ENCODE measurements around the gene KLK4.

The KLK4 gene

GRCh38 chr19:50931023-50931422, 19.8 kb upstream of the KLK4 start:
- peaks cover 8% of the 10 kb centered on the region; the same call in 1 of the 2 replicates for H3K27me3 ChIP-seq (ENCODE audit: insufficient read depth, low read depth)
- H3K9ac ChIP-seq: no peak overlapping the region
- TF ChIP-seq, protein P1, sequence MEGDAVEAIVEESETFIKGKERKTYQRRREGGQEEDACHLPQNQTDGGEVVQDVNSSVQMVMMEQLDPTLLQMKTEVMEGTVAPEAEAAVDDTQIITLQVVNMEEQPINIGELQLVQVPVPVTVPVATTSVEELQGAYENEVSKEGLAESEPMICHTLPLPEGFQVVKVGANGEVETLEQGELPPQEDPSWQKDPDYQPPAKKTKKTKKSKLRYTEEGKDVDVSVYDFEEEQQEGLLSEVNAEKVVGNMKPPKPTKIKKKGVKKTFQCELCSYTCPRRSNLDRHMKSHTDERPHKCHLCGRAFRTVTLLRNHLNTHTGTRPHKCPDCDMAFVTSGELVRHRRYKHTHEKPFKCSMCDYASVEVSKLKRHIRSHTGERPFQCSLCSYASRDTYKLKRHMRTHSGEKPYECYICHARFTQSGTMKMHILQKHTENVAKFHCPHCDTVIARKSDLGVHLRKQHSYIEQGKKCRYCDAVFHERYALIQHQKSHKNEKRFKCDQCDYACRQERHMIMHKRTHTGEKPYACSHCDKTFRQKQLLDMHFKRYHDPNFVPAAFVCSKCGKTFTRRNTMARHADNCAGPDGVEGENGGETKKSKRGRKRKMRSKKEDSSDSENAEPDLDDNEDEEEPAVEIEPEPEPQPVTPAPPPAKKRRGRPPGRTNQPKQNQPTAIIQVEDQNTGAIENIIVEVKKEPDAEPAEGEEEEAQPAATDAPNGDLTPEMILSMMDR (conservative IDR thresholded peaks at IDR 0.05; ENCODE audit: low read depth, low read length): no peak
- no peaks in the 10 kb centered on the region for H4K20me1 ChIP-seq (ENCODE audit: insufficient read depth)
- no peak overlapping the region for H3K4me2 ChIP-seq
- no peak overlapping the region for H3K27ac ChIP-seq
- H3K4me1 ChIP-seq (ENCODE audit: low read depth, poor library complexity, severe bottlenecking): no peaks in the 10 kb centered on the region
- no peaks in the 10 kb centered on the region for H3K36me3 ChIP-seq (ENCODE audit: insufficient read depth)
- H3K4me3 ChIP-seq (IDR thresholded peaks at IDR 0.05; ENCODE audit: insufficient read depth, low read depth, low read length): no peak overlapping the region
- H3K79me2 ChIP-seq (ENCODE audit: insufficient read depth, low read depth): no peaks in the 10 kb centered on the region
- no peak overlapping the region for H2AFZ ChIP-seq (ENCODE audit: low read depth)

DNA sequence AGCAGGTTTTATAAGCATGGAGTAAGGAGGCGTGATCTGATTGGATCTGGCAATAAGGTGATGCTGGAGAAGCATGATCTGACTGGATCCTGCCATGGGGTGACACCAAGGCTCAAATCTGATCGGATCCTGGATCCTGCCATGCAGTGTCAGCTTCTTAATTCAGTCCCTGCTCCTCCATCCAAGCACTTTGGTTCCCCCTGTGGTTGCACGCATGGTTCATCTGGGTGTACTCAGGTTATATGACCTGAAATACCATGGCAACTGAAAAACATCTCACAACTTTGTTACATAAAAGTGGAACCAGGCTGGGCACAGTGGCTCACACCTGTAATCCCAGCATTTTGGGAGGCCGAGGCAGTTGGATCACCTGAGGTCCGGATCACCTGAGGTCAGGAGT, 17.6 kb upstream of the KLK4 start:
- no peaks in the 10 kb centered on the region for H3K36me3 ChIP-seq (ENCODE audit: insufficient read depth)
- no peaks in the 10 kb centered on the region for H3K79me2 ChIP-seq (ENCODE audit: insufficient read depth, low read depth)
- H3K4me3 ChIP-seq (IDR thresholded peaks at IDR 0.05; ENCODE audit: insufficient read depth, low read depth, low read length): no peak overlapping the region
- TF ChIP-seq, protein P1 (conservative IDR thresholded peaks at IDR 0.05; ENCODE audit: low read depth, low read length): no peak
- no peaks in the 10 kb centered on the region for H4K20me1 ChIP-seq (ENCODE audit: insufficient read depth)
- no peak overlapping the region for H3K4me2 ChIP-seq
- H3K27ac ChIP-seq: no peak overlapping the region
- H3K27me3 ChIP-seq (ENCODE audit: insufficient read depth, low read depth): peaks cover 4% of the 10 kb centered on the region; the same call in 1 of the 2 replicates
- H2AFZ ChIP-seq (ENCODE audit: low read depth): no peak overlapping the region
- no peaks in the 10 kb centered on the region for H3K4me1 ChIP-seq (ENCODE audit: low read depth, poor library complexity, severe bottlenecking)
- no peak overlapping the region for H3K9ac ChIP-seq

GRCh38 chr19:50926144-50926543, 14.9 kb upstream of the KLK4 start:
- Histone ChIP-seq H3K27me3 (ENCODE audit: insufficient read depth, low read depth) (peaks cover 4% of the 10 kb centered on the region; the same call in 1 of the 2 replicates), H2AFZ (ENCODE audit: low read depth) (no peak overlapping the region), H3K4me2 (no peak overlapping the region), H3K4me3 (IDR thresholded peaks at IDR 0.05; ENCODE audit: insufficient read depth, low read depth, low read length) (no peak overlapping the region), H3K79me2 (ENCODE audit: insufficient read depth, low read depth) (no peaks in the 10 kb centered on the region), H3K36me3 (ENCODE audit: insufficient read depth) (no peaks in the 10 kb centered on the region), H3K27ac (no peak overlapping the region), H4K20me1 (ENCODE audit: insufficient read depth) (no peaks in the 10 kb centered on the region), H3K4me1 (ENCODE audit: low read depth, poor library complexity, severe bottlenecking) (no peaks in the 10 kb centered on the region), H3K9ac (no peak overlapping the region)
- TF ChIP-seq, protein P1 (conservative IDR thresholded peaks at IDR 0.05; ENCODE audit: low read depth, low read length): no peak

DNA sequence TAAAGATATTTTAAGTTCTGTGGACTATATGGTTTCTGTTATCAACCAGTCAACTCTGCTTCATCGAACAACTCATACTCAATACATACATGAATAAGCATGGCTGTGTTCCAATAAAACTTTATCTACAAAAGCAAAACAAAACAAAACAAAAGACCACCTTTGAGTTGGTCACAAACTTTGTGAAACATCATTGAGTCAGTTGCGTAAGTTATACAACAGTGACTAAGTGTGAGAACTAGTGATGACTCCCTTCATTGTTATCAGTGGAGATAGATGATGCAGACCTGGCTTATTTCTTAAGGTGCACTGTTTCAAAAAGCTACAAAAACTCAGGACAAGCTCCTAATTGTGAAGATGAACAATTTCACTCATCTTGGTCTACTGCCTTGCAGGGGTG, 14.5 kb upstream of the KLK4 start:
- H3K79me2 ChIP-seq (ENCODE audit: insufficient read depth, low read depth): no peaks in the 10 kb centered on the region
- no peaks in the 10 kb centered on the region for H3K4me1 ChIP-seq (ENCODE audit: low read depth, poor library complexity, severe bottlenecking)

More for the DNA sequence above, 14.5 kb upstream of the KLK4 start:
- Histone ChIP-seq H3K4me3 (IDR thresholded peaks at IDR 0.05; ENCODE audit: insufficient read depth, low read depth, low read length) (no peak overlapping the region), H3K27me3 (ENCODE audit: insufficient read depth, low read depth) (peaks cover 4% of the 10 kb centered on the region; the same call in 1 of the 2 replicates), H3K36me3 (ENCODE audit: insufficient read depth) (no peaks in the 10 kb centered on the region), H3K9ac (no peak overlapping the region), H3K27ac (no peak overlapping the region), H3K4me2 (no peak overlapping the region), H2AFZ (ENCODE audit: low read depth) (no peak overlapping the region), H4K20me1 (ENCODE audit: insufficient read depth) (no peaks in the 10 kb centered on the region)
- TF ChIP-seq, protein P1 (conservative IDR thresholded peaks at IDR 0.05; ENCODE audit: low read depth, low read length): no peak
